Middle frontal gyrus (tissue), 1 donor: Measurements from ENCODE around the gene SUSD5.
"Not testable (repeated sequence)": the region's sequence is repeated elsewhere in the genome, so short reads cannot be mapped to it uniquely, and the experiment has no call there.

Source experiments
- DNase-seq: peaks from one replicate; pipeline ENCODE4 v3.0.0-alpha.2; 2015; ENCODE audit warnings: low spot score; ENCODE audit errors: extremely low spot score

The SUSD5 gene

DNA sequence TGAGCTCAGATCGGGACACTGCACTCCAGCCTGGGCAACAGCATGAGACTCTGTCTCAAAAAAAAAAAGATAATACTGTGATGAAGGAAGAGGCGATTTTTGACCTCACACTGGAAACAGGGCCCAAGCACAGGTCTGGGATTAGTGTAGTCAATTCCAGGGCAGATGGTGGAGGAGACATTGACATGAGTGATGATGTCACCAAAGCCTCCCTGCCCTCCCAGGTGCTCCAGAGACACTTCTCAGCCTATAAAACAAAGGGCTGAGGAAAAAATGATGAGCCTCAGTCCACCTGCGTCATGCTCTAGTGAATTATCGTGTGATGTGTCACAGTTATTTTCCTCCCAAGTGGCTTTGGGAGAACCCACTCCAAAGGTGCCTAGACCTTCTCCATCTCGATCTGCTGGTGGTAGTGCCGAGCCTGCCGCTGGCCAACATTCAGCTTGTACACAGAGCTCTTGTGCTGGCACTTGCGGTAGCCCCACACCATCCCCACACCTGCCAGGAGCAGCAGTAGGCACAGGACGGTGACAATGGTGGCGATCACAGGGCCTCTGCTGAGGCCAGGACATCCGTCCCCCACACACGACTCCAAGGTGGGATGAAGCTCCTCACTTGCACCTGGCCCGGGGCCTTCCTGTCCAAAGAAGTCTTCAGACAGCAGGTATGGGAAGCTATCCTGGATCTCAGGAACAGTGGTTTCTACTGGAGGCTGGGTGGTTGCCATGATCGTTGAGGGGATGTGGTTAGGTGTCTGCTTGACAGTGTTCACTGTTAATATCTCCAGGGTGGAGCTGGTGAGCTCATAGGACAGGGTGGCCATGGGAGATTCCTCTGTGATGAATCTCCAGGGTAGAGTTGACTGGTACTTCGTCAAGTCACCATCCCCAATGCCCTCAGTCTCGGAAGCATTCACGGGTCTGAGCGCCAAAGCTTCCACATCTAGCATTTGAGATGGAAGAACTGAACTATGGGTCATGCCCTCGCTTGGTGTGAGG lies 65.9 kb downstream of the SUSD5 start:
- no peak for DNase-seq

DNA sequence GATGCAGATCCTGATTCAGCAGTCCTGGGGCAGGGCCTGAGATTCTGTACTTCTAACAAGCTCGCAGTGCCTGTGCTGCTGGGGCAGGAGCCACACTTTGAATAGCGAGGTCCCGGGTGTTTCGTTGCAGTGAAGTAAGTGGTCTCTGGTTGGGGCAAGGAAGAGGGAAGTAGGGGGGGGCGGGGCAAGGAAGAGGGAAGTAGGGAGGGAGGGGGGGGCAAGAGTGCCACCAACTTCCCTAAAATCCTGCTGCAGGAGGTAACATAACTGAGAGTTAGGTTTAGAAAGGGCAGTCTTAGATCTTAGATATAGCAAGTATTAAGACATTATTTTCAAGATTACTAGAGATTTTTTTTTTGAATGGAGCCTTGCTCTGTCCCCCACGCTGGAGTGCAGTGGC lies 69.3 kb downstream of the SUSD5 start:
- DNase-seq = no peak

DNA sequence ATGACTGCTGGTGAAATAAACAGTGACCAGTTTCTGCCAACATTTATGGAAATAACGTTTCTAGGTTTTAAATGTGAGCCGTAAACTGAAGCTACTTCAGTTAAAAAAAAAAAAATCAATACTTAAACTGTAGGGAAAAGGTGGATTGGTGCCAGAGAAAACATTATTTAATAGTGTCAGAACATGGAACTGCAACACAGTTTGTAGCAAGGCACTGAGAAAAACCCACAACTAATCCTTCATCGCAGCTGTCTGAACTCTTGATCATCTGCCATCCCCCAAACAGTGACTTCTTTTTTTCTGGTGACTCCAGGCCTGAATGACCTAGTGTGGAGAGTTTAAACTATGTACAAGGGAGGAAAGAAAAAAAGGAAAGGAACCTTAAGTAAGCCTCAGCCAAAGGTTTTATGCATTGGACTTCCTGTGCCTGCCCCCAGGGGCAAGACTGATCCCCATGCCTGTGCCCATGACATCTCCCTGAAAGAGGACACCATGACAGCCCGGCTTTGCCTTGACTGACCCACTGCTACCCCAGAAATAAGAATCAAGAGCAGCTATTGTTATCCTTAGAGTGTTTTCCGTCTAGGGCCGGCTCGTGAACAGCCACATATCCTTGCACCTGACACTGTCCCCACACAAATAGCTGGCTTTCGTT lies 71.7 kb downstream of the SUSD5 start:
- DNase-seq = peak; percentile 62

DNA sequence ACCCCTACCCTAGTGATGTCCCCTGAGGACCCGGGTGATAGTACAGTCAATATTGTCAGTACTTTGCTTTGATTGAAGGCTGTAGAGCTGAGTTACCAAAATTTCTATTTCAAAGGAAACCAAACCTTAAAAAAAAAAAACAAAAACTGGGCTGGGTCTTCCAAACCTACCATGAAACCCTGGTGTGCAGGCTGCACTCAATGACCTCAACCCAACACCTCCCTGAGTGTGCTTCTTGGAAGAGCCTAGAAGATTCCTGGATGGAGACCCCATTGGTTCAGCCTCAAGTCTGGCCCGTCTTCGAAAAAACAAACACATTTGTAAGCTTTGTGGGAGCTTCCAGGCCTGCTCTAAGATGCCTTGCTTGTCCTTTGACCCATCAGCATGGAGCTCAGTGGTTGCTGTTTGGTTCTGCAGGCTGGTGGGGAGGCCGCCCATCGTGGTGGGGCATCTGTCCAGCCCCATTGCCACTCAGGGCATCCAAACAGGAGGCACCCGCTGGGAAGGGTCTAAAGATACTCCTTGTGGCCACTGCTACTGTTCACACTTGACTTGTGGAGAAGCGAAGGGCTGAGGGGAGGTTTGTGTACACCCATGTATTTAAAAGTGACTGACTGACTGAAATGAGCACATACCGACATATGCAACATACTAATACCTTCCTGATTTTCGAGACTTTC lies 72.6 kb downstream of the SUSD5 start:
- DNase-seq = no peak

DNA sequence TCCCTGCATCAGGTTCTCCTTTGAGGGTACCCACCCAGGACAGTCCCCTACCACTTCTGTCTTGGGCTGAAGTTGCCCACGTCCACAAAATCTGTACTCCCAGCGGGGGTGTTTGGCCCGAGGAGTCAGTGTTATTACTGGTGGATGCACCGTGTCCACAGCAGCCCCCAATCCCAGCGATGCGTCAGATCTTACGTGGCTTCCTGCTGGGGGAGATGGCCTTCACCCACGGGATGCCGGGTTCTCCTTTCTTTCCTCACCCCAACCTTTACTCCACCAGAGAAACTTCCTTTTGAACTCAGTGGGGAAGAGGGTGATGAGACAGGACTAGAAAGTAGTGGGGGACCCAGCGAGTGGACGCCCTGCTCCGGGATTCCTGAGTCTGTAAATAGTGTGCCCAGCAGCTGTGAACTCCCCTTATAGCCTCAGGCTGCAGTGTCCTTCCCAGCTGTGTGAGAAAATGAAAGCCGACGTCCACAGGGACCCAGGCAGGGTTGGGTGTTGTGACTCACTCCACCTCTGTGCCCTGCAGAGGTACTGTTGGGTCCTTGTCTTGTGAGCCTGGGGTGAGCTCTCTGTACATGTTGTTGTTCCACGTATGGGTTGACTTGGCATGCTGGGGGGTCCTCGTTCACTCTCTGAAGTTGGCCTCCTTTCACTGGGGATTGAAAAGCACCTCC lies 73.2 kb downstream of the SUSD5 start:
- DNase-seq = no peak

DNA sequence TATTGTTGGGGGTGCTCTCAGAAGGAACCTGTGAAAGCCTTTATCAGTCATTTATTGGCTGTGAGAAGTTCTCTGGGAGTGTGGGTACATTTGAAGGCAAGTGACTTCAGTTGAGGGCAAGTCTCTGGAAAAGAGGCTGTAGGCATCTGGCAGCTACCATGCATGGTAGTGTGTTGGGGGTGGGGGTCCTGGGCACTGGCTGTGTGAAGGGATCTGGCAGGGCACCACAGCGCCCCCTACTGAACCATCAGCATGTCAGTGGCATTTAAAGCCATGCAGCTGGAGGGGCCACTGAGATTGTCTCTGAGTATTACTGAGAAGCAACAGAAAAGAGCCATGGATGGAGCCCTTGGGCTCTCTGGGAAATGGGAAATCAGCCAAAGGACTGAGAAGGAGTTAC lies 74.2 kb downstream of the SUSD5 start:
- no peak for DNase-seq

DNA sequence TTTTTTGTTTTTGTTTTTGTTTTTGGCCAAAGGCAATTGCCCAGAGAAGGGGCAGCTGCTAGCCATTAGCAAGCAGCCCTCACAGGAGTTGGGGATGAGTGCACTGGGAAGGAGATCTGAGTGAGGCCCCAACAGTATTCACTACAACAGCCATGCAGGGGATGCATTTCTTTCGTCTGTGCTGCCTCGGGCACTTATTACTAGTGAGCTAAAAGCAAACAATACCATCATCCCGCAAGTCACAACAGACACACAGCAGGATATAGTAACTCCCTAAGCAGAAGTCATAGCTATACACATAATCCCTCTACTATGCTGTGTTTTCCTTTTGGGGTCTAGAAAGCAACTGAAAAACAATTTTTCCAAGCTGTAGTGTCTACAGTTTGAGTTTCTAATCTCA lies 77.6 kb downstream of the SUSD5 start:
- no peak for DNase-seq

DNA sequence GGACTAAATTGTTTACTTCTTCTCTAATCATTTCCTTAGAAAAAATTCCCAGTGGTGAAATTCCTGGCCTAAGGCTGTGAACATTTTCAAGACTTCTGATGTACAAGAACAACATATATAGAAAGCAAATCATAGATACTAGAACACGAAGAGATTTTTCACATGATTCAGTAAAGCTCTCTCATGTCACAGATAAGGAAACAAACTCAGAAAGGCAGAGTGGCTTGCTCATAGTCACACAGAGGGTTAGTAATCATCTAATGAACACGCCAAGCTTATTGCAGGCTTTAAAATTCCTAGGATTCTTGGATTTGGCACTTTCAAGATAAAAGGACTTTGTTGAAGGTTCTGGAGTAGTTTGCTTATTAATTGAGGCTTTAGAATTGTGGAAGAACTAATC lies 78.6 kb downstream of the SUSD5 start:
- no peak for DNase-seq

DNA sequence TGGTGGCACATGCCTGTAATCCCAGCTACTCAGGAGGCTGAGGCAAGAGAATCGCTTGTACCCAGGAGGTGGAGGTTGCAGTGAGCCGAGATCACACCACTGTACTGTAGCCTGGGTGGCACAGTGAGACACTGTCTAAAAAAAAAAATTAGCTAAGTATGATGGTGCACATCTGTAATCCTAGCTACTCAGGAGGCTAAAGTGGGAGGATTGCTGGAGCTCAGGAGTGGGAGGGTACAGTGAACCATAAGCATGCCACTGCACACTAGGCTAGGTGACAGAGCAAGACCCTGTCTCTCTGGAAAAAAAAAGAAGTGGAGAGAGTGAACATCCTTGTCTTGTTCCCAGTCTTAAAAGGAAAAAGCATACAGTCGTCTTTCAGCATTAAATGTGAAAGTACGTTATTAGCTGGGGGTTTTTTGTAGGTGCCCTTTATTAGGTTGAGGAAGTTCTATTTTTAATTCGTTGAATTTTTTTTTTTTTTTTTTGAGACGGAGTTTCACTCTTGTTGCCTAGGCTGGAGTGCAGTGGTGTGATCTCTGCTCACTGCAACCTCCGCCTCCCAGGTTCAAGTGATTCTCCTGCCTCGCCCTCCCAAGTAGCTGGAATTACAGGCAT lies 79.5 kb downstream of the SUSD5 start:
- DNase-seq = not testable (repeated sequence)

DNA sequence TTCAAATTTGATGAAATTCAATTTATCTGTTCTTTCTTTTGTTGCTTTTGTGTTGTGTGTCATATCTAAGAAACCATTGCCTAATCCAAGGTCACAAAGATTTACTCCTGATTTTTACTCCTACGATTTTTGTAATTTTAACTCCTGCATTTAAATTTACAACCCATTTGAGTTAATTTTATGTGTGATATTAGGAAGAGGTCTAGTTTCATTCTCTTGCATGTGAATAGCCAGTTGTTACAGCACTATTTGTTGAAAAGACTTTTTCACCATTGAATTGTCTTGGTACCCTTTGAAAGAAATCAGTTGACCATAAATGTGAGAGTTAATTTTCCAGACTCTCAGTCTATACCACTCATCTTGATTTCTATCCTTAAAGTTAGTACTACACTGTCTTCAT lies 80.9 kb downstream of the SUSD5 start:
- DNase-seq = no peak

DNA sequence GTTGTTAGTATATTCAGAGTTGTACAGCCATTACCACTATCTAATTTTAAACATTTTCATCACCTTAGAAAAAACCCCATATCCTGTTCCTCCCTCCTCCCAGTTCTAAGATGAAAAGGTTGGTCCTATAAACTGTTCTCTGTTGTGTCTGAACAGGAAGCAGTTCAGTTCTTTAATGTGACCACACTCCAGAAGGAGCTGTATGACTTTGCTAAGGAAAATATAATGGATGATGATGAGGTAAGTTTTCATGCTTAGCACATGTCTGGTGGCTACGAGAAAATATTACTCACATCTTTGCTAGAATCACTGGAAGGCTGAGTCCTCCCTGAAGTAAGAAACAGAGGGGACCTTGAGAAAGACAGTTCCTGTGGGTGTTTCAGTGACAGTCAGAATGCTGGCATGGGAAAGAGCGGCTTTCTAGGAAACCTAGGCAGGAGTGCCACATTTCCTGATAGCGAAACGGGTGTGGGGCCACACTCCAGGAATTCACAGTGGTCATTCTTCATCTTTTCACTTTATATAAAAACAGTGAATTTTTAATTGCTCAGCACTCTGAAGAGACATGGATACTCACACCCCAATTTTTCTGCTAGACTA lies 84.5 kb downstream of the SUSD5 start:
- no peak for DNase-seq

DNA sequence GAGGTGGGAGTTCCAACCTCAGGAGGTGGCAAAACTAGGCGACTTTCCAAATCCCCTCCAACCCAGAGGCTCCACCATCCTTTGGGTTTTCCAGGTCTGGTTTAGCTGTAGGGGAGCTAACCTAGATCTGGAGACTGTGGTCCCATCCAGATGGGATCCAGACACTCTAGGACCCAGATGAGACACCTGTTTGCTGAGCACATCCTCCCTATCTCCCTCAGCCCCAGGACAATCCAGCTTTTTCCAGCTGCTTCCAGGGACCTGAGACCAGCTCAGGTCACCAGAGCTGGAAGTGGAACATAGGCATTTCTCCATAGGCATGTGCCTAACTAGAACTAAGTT lies 86.6 kb downstream of the SUSD5 start:
- no peak for DNase-seq

DNA sequence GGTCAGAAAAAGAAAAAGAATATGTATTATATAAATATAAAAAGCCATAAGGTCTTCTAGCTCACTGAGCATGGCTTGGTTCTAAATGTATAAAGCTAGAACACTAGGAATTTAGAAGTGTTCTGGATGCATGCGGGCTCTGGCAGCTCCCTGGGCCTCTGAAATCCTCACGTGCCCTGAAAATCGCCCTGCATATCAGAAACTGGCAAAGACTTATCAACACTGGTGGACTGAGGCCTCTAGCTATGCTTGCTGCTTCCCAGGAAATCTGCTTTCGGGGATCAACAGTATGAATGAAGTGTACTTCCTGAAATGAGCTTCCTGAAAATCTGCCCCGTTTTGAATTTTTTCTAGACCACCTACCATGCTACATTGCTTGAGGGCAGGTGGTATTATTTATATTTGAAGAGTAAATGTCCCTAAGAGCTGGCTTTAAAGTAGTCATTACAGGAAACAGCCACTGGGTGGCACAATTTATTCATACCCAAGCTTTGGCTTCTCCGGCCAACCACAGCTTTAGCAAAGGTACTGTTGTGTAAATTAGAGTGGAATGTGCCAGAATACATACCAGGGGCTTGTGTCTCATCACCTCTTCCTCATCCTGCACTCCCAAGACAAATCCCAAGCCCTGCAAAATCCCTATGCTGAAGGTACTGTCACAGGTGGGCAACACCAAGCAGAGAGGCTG lies 87.1 kb downstream of the SUSD5 start:
- peak; percentile 57 for DNase-seq

DNA sequence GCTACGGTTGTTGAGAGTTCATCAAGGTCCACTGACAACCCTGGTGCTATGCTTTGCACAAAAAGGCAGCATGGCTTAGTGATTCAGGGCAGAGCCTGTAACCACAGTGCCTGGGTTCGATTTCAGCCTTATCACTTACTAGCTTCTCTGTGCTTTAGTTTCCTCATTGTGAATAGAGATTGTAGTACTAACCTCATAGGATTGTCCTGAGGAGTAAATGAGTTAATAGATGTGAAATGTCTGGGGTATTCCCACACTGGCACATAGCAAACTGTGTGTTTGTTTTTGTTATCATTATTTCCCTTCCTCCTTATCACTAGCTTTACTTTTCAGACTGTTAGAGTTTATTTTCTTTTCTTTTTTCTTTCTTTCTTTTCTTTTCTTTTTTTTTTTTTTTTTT lies 88.5 kb downstream of the SUSD5 start:
- DNase-seq = no peak

DNA sequence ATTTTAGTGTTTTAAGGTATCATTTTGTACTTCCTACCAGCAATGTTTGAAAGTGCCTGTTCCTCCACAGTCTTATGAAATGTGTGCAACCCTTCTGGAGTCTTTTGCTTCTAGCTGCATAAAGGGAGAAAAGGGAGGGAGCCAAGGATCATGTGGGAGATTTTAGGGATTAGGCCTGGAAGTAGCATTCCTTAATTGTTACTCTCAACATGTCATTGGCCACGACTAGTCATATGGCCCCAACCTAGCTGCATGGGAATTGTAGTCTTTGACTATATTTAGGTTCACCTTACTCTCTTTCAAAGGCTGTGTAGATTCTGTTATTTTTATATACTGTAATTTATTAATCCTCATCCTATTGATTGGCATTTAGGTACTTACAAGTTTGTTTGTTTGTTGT lies 89.9 kb downstream of the SUSD5 start:
- DNase-seq = no peak

DNA sequence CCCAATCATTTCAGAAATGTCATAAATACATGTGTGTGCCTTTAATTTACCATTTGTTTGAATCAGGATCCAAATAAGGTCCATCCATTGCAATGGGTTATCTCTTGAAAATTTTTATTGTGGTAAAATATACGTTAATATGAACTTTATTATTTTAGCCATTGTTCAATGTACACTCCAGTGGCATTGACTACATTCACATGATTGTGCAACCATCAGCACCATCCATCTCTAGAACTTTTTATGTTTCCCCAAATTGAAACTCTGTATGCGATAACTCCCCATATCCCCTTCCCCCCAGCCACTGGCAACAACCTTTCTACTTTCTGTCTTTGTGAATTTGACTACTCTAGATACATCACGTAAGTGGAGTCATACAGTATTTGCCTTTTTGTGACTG lies 92.8 kb downstream of the SUSD5 start:
- no peak for DNase-seq

DNA sequence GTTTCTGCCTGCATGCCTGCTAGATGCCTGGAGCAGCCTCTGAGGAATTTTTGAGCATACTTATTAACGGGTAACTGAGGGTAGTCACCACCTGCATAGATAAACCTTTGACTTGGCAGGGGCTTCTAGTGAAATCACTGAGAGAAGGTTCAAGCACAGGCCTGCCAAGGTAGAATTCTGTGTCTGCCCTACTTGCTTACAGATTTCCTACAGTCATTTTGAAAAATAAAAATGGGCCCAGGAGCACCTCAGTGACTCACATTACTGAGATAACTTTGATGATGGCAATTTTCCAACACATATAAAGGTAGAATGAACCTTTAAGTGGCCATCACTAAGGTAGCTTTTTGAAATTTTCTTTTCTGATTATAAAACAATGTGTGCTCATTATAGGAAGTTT lies 94.0 kb downstream of the SUSD5 start:
- DNase-seq = no peak

DNA sequence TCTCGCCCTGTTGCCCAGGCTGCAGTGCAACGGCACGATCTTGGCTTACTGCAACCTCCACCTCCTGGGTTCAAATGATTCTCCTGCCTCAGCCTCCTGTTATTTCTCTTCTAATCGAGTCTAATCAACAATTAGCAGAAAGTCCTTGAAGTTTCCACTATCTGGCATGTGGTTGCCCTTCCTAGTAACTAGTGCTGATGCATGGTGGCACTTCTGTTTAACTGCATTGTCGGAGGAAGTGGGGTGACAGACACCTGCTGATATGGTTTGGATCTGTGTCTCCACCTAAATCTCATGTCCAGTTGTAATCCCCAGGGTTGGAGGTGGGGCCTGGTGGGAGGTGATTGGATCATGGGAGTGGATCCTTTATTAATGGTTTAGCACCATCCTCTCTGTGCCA lies 95.6 kb downstream of the SUSD5 start:
- no peak for DNase-seq

DNA sequence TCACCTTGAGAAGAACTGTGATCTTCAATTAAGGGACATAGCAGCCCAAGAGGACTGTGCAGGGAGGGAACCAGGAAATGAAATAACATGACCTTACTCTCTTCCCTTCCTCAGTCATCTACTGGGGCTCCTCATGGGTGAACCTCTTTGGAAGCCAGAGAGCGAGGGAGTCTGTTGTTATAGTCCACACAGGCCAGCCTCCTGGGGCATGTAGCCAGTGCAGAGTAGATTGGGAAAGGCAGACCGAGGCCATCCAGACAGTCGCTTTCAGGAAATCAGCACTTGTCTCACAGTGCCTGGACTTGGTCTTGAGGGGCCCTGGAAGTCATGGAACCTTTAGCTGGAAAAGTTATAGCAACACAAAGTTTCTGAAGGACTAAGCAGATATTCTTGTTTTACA lies 98.7 kb downstream of the SUSD5 start:
- no peak for DNase-seq

DNA sequence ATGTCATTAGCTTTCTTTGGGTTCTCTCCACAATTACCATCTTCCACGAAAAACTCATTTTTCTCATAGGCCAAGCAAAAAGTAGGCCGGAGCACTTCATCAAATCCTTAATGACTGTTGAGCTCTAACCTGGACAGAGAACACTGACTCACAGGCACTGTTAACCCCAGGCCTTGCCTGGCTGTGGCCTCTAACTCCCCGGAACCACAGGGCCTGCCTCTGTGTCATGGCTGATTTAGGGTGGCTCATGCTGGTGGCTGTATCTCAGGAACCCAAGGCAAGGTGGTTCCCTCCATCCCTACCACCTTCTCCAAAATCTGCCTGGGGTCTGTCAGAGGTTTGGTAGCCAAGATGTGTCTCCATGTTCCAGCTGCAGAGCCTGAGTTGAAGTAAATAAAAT lies 101.1 kb downstream of the SUSD5 start:
- no peak for DNase-seq
